ENCODE measurements around the gene HHAT. TPM values are rescaled to one million over a fixed set of nuclear protein-coding genes. Genes with fewer than 3 reads are reported as not detected.

HHAT gene
- total and polyA plus RNA-seq, 9 of the 15 experiments (the other 6 are each of a cell fraction or from before 2014, with no cell fraction given): 0.07 to 0.16 (median 0.13) TPM; not detected in 1

DNA sequence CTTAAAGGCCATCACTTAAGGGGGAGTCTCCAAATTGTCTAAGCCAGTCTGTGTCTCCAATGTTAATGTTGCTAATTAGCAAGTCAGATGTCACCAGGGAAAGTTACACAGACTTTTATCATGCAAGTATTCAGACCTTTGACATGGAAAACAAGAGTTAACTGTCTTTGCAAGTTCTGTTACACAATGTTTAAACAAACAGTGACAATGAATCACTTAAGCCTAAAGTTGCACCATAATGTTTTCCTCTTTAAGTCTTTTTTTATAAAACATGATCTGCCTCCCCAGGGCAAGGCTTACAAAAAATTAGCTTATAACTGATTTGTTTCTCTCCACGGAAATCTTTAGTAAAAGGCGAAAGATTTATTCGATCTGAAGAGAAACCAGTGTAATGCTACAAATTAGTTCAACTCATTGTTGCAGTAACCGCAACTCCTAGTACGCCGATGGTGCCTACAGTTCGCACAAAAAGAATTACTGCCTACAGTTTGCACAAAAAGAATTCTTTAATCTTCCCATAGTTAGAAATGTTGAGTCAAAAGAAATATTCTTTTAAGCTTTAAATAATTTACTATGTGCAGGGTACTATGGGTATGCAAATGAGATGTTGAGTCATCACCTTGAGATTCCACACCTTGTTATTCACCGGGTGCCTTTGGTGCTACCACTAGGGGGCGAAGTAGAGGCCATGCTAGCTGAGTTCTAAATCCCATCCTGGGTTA, 45.3 kb downstream of the HHAT start (continued):
- TF ChIP-seq, protein P1, sequence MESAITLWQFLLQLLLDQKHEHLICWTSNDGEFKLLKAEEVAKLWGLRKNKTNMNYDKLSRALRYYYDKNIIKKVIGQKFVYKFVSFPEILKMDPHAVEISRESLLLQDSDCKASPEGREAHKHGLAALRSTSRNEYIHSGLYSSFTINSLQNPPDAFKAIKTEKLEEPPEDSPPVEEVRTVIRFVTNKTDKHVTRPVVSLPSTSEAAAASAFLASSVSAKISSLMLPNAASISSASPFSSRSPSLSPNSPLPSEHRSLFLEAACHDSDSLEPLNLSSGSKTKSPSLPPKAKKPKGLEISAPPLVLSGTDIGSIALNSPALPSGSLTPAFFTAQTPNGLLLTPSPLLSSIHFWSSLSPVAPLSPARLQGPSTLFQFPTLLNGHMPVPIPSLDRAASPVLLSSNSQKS (CRISPR knock-in tag; IDR thresholded peaks at IDR 0.05): no peak
- TF ChIP-seq HNRNPK (IDR thresholded peaks at IDR 0.05; ENCODE audit: low read depth, low read length, poor library complexity, severe bottlenecking): no peak
- TF ChIP-seq SIN3B (IDR thresholded peaks at IDR 0.05; ENCODE audit: low read depth): no peak
- TF ChIP-seq, protein P2, sequence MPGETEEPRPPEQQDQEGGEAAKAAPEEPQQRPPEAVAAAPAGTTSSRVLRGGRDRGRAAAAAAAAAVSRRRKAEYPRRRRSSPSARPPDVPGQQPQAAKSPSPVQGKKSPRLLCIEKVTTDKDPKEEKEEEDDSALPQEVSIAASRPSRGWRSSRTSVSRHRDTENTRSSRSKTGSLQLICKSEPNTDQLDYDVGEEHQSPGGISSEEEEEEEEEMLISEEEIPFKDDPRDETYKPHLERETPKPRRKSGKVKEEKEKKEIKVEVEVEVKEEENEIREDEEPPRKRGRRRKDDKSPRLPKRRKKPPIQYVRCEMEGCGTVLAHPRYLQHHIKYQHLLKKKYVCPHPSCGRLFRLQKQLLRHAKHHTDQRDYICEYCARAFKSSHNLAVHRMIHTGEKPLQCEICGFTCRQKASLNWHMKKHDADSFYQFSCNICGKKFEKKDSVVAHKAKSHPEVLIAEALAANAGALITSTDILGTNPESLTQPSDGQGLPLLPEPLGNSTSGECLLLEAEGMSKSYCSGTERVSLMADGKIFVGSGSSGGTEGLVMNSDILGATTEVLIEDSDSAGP (CRISPR knock-in tag; IDR thresholded peaks at IDR 0.05): no peak
- no peak for TF ChIP-seq HDAC8 (tag; IDR thresholded peaks at IDR 0.05)
- TF ChIP-seq EP400 (IDR thresholded peaks at IDR 0.05): no peak
- TF ChIP-seq STAG1 (CRISPR knock-in tag; IDR thresholded peaks at IDR 0.05; ENCODE audit: borderline replicate concordance): no peak
- TF ChIP-seq, protein P3, sequence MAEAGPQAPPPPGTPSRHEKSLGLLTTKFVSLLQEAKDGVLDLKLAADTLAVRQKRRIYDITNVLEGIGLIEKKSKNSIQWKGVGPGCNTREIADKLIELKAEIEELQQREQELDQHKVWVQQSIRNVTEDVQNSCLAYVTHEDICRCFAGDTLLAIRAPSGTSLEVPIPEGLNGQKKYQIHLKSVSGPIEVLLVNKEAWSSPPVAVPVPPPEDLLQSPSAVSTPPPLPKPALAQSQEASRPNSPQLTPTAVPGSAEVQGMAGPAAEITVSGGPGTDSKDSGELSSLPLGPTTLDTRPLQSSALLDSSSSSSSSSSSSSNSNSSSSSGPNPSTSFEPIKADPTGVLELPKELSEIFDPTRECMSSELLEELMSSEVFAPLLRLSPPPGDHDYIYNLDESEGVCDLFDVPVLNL (CRISPR knock-in tag; IDR thresholded peaks at IDR 0.05; ENCODE audit: low read depth): no peak
- TF ChIP-seq, protein P4, sequence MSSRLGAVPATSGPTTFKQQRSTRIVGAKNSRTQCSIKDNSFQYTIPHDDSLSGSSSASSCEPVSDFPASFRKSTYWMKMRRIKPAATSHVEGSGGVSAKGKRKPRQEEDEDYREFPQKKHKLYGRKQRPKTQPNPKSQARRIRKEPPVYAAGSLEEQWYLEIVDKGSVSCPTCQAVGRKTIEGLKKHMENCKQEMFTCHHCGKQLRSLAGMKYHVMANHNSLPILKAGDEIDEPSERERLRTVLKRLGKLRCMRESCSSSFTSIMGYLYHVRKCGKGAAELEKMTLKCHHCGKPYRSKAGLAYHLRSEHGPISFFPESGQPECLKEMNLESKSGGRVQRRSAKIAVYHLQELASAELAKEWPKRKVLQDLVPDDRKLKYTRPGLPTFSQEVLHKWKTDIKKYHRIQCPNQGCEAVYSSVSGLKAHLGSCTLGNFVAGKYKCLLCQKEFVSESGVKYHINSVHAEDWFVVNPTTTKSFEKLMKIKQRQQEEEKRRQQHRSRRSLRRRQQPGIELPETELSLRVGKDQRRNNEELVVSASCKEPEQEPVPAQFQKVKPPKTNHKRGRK (tag; IDR thresholded peaks at IDR 0.05): no peak
- TF ChIP-seq WHSC1 (IDR thresholded peaks at IDR 0.05; ENCODE audit: low read length): no peak
